SU-DHL-6 (cell line): Measurements from ENCODE around the gene MEIS1.

ENCODE experiments used
- EZH2phosphoT487 ChIP-seq: fragments of 200-600 bp; sonication (generic), shearing (Covaris generic); conservative IDR thresholded peaks from 2 replicates; pipeline ENCODE4 v1.6.1; 2018; ENCODE audit warnings: mild to moderate bottlenecking, antibody characterized with exemption, low read length, moderate library complexity, mixed read lengths
- TF ChIP-seq, protein P1 (sequence below): fragments of 200-600 bp; sonication (generic); IDR thresholded peaks from one replicate; pipeline ENCODE4 v1.5.1; 2017; ENCODE audit warnings: antibody characterized with exemption, mild to moderate bottlenecking, low read length, moderate library complexity; ENCODE audit not compliant: insufficient read depth, poor library complexity, severe bottlenecking

DNA sequence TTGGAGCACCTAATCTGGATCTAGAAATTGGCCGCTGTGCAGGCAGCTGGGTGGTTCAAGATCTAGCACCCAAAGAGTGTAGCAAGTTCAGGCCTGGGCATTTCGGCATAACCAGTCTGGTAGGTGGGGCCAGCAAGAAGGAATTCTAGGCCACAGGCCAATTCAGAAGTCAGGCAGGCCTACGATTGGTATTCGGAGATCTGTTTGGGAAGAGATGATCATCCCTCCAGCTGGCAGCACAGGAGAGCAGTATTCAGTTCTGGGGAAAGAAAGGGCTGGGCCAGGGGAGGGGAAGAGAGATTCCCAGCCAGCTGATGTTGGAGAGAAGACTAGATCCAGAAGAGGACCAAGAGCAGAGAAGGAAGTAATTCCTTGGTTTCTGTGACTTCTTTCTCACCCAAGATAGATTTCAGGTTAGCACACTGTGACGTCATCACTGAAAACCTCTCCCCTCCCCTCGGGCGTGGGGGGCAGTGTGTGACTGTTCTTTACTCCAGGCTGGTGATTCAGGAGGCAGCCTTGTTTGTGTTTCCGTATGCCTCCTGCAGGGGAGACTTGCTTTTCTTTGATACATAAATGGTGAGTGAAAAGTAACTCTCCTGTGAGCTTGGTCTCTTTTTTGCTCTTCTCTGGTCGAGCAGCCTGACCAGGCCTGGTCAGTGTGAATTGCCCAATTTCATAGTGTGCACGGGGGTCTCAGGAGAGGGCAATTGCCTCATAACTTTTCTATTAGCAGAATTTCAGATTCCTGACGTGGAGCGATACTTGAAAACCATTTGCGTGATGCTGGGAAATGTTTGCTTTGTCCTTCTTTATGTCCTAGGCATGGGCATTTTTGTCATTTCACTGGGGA, 61.1 kb downstream of the MEIS1 start:
- TF ChIP-seq, protein P1, sequence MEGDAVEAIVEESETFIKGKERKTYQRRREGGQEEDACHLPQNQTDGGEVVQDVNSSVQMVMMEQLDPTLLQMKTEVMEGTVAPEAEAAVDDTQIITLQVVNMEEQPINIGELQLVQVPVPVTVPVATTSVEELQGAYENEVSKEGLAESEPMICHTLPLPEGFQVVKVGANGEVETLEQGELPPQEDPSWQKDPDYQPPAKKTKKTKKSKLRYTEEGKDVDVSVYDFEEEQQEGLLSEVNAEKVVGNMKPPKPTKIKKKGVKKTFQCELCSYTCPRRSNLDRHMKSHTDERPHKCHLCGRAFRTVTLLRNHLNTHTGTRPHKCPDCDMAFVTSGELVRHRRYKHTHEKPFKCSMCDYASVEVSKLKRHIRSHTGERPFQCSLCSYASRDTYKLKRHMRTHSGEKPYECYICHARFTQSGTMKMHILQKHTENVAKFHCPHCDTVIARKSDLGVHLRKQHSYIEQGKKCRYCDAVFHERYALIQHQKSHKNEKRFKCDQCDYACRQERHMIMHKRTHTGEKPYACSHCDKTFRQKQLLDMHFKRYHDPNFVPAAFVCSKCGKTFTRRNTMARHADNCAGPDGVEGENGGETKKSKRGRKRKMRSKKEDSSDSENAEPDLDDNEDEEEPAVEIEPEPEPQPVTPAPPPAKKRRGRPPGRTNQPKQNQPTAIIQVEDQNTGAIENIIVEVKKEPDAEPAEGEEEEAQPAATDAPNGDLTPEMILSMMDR: no peak
- no peak for TF ChIP-seq EZH2phosphoT487
